ENCODE measurements around the gene CNMD. TPM values are rescaled to one million over a fixed set of nuclear protein-coding genes. Genes with fewer than 3 reads are reported as not detected.
"Not testable (repeated sequence)": the region's sequence is repeated elsewhere in the genome, so short reads cannot be mapped to it uniquely, and the experiment has no call there.

Gene CNMD
- total RNA-seq, 1 experiment from 2014 or later: not detected

DNA sequence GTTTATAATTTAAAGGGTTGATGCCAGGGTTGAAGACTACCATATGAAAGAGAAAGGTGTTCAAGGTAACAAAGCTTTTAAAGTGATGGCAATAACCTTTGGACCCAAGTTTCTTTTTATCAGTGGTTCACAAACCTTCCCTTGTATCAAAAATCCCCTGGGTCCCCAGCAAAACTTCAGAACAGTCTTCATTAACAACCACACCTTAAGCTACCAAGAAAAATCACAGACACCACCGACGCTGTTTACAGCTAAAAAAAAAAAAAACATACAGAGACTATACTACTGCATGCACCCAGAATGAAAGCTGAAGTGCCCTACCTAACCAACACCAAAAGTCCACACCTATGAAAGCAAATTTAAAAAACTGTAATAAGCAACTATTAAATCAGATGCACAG lies 13.4 kb downstream of the CNMD start:
- no TSS peak for BruUV-seq (replicated peaks)

DNA sequence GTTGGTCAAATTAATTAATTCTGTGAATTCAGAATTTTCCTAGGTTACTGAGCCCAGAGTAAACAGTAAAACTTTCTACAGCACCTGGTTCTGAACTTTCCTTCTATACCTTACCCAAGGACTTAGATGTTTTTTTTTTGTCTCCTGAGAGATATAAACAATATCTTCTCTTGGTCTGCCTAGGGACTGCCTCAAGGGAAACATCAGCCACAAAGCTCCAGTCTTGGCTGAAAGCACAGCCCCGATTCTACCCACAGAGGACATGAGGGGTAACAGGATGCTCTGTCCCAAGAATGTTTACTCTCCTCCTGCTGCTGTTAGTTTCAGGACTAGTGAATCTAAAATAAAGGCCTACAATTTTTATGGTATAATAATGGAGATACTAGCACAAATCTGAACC lies 14.3 kb downstream of the CNMD start:
- H3K36me3 Mint-ChIP-seq (ENCODE audit: insufficient read depth, unreplicated experiment): no peaks in the 10 kb centered on the region
- intact Hi-C loops (cut with micrococcal nuclease; ENCODE audit: unreplicated experiment): no loop called here

More for the DNA sequence above, 13.4 kb downstream of the CNMD start:
- no peaks in the 10 kb centered on the region for H3K36me3 Mint-ChIP-seq (ENCODE audit: insufficient read depth, unreplicated experiment)
- CTCF ChIA-PET: interaction anchor here (0.6 to 1.1 kb wide), 2 partner anchors 37 to 242 kb away, joined by 3 to 4 read pairs; no protein-coding TSS in a partner anchor
- peaks cover 7% of the 10 kb centered on the region for H3K27me3 Mint-ChIP-seq (ENCODE audit: unreplicated experiment)
- H3K9me3 Mint-ChIP-seq (ENCODE audit: low read depth, unreplicated experiment): no peaks in the 10 kb centered on the region
- TF ChIP-seq CTCF (IDR thresholded peaks at IDR 0.05; ENCODE audit: unreplicated experiment): no peak
- H3K4me3 Mint-ChIP-seq (ENCODE audit: low read depth, unreplicated experiment): no peak overlapping the region
- H3K4me1 Mint-ChIP-seq (ENCODE audit: low read depth, unreplicated experiment): no peaks in the 10 kb centered on the region
- H3K27ac Mint-ChIP-seq (ENCODE audit: unreplicated experiment): no peak overlapping the region
- no peak for DNase-seq
- intact Hi-C loops (cut with micrococcal nuclease; ENCODE audit: unreplicated experiment): no loop called here

GRCh38 chr13:52723181-52723580 lies 16.4 kb downstream of the CNMD start:
- H3K36me3 Mint-ChIP-seq (ENCODE audit: insufficient read depth, unreplicated experiment): no peaks in the 10 kb centered on the region
- DNase-seq: no peak
- no peak for TF ChIP-seq CTCF (IDR thresholded peaks at IDR 0.05; ENCODE audit: unreplicated experiment)
- no peaks in the 10 kb centered on the region for H3K4me1 Mint-ChIP-seq (ENCODE audit: low read depth, unreplicated experiment)
- CTCF ChIA-PET: no interaction called here
- no peak overlapping the region for H3K27ac Mint-ChIP-seq (ENCODE audit: unreplicated experiment)
- intact Hi-C loops (cut with micrococcal nuclease; ENCODE audit: unreplicated experiment): no loop called here
- peaks cover 6% of the 10 kb centered on the region for H3K9me3 Mint-ChIP-seq (ENCODE audit: low read depth, unreplicated experiment)
- BruUV-seq (replicated peaks): no TSS peak
- H3K4me3 Mint-ChIP-seq (ENCODE audit: low read depth, unreplicated experiment): no peak overlapping the region
- H3K27me3 Mint-ChIP-seq (ENCODE audit: unreplicated experiment): peaks cover 16% of the 10 kb centered on the region

More for the DNA sequence above, 14.3 kb downstream of the CNMD start:
- Mint-ChIP-seq H3K4me1 (ENCODE audit: low read depth, unreplicated experiment) (no peaks in the 10 kb centered on the region), H3K27ac (ENCODE audit: unreplicated experiment) (no peak overlapping the region), H3K4me3 (ENCODE audit: low read depth, unreplicated experiment) (no peak overlapping the region), H3K9me3 (ENCODE audit: low read depth, unreplicated experiment) (no peaks in the 10 kb centered on the region), H3K27me3 (ENCODE audit: unreplicated experiment) (peaks cover 2% of the 10 kb centered on the region)
- TF ChIP-seq CTCF (IDR thresholded peaks at IDR 0.05; ENCODE audit: unreplicated experiment): no peak
- BruUV-seq (replicated peaks): no TSS peak
- DNase-seq: no peak
- CTCF ChIA-PET: interaction anchor here (0.6 to 1.1 kb wide), 3 partner anchors 65 to 243 kb away, joined by 3 to 9 read pairs (median 3); no protein-coding TSS in a partner anchor

GRCh38 chr13:52721356-52721755 lies 18.3 kb downstream of the CNMD start:
- peaks cover 16% of the 10 kb centered on the region for H3K27me3 Mint-ChIP-seq (ENCODE audit: unreplicated experiment)
- peak; percentile 4 for DNase-seq
- H3K27ac Mint-ChIP-seq (ENCODE audit: unreplicated experiment); intact Hi-C loops (cut with micrococcal nuclease; ENCODE audit: unreplicated experiment); H3K9me3 Mint-ChIP-seq (ENCODE audit: low read depth, unreplicated experiment); H3K4me3 Mint-ChIP-seq (ENCODE audit: low read depth, unreplicated experiment); H3K36me3 Mint-ChIP-seq (ENCODE audit: insufficient read depth, unreplicated experiment); BruUV-seq (replicated peaks); CTCF ChIA-PET; H3K4me1 Mint-ChIP-seq (ENCODE audit: low read depth, unreplicated experiment): not testable (repeated sequence)

DNA sequence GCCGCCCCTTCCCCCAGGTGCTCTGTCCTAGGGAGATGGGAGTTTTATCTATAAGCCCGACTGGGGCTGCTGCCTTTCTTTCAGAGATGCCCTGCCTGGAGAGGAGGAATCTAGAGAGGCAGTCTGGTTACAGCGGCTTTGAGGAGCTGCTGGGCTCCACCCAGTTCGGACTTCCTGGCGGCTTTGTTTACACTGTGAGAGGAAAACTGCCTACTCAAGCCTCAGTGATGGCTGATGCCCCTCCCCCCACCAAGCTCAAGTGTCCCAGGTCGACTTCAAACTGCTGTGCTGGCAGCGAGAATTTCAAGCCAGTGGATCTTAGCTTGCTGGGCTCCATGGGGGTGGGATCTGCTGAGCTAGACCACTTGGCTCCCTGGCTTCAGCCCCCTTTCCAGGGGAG lies 18.7 kb downstream of the CNMD start:
- H3K27ac Mint-ChIP-seq (ENCODE audit: unreplicated experiment); H3K4me3 Mint-ChIP-seq (ENCODE audit: low read depth, unreplicated experiment); H3K4me1 Mint-ChIP-seq (ENCODE audit: low read depth, unreplicated experiment); BruUV-seq (replicated peaks); H3K36me3 Mint-ChIP-seq (ENCODE audit: insufficient read depth, unreplicated experiment); CTCF ChIA-PET; H3K9me3 Mint-ChIP-seq (ENCODE audit: low read depth, unreplicated experiment); intact Hi-C loops (cut with micrococcal nuclease; ENCODE audit: unreplicated experiment); DNase-seq: not testable (repeated sequence)
- H3K27me3 Mint-ChIP-seq (ENCODE audit: unreplicated experiment): peaks cover 16% of the 10 kb centered on the region

All from Calu3 (cell line).